HepG2 (cell line): ENCODE data around the gene HEPHL1. TPM values are rescaled to one million over a fixed set of nuclear protein-coding genes. Genes with fewer than 3 reads are reported as not detected.

ENCODE experiments used
- ATAC-seq: fragments of 200-7000 bp; cut with Tn5 transposase; 3 replicates; pipeline ENCODE4 v1.9.1; 2020; ENCODE audit warnings: mild to moderate bottlenecking, moderate library complexity
- BruUV-seq: library from RNA; stranded (reverse); fragments of 400-500 nt; replicated peaks from 2 replicates; lab custom pipeline; 2021; lab: Mats Ljungman, UMichigan
- CTCF ChIA-PET: fragments of 300-600 bp; formaldehyde crosslinking; extraction: SDS; loops from one replicate; lab custom pipeline; 2021; ENCODE audit warnings: low total read pairs, inconsistent platforms, low intra/inter-chr PET ratio; lab: Yijun Ruan, JAX
- POLR2A ChIA-PET: fragments of 350-600 bp; sonication (Branson Sonifier 250); formaldehyde crosslinking; loops from one replicate; lab custom pipeline; 2020; ENCODE audit warnings: antibody characterized with exemption, inconsistent platforms; lab: Yijun Ruan, JAX
- DNase-seq: peaks from one replicate; pipeline ENCODE4 v3.0.0-alpha.2; 2015; ENCODE audit warnings: low spot score
- FAIRE-seq: peaks from 3 replicates; lab custom pipeline; 2011; peaks lifted over from hg19 to GRCh38; lab: Jason Lieb, UNC
- H2AFZ ChIP-seq: one replicate; pipeline ENCODE4 v1.6.1; 2011; ENCODE audit warnings: low read length, inconsistent platforms
- H3K27ac ChIP-seq: fragments of 300-600 bp; 3 replicates; pipeline ENCODE4 v1.8.0; 2011; ENCODE audit warnings: mixed run types, mild to moderate bottlenecking, mixed read lengths, low read length, inconsistent platforms; ENCODE audit not compliant: insufficient read depth; ENCODE audit errors: extremely low read length
- H3K27me3 ChIP-seq, 2 experiments: fragments of 200-600 bp in 1 of 2; 2 replicates in 1 of 2; 3 replicates in 1 of 2; pipeline versions ENCODE4 v1.6.0 to v1.8.0; 2011; ENCODE audit warnings: low read length in 2 of 2, mild to moderate bottlenecking in 2 of 2, moderate library complexity in 2 of 2, inconsistent platforms in 1 of 2; ENCODE audit not compliant: insufficient read depth in 2 of 2, control insufficient read depth in 1 of 2
- H3K36me3 ChIP-seq, 2 experiments: fragments of 200-600 bp in 1 of 2; replicated peaks in 1 of 2; 2 replicates in 1 of 2; 3 replicates in 1 of 2; pipeline versions ENCODE4 v1.5.1 to v1.8.0; 2011; ENCODE audit warnings: low read length in 2 of 2, inconsistent platforms in 1 of 2; ENCODE audit not compliant: insufficient read depth in 2 of 2, control insufficient read depth in 1 of 2
- H3K4me1 ChIP-seq: 2 replicates; pipeline ENCODE4 v1.5.1; 2012; ENCODE audit warnings: low read length, inconsistent platforms; ENCODE audit not compliant: insufficient read depth
- H3K4me2 ChIP-seq: 2 replicates; pipeline ENCODE4 v1.6.0; 2011; ENCODE audit warnings: low read depth, low read length, inconsistent platforms
- H3K4me3 ChIP-seq, 3 experiments: fragments of 200-600 bp in 1 of 3; sonication (generic), shearing (Covaris generic) in 1 of 3; replicated peaks in 1 of 3; 2 replicates each; pipeline ENCODE4 v1.5.1; 2011 to 2016; ENCODE audit warnings: low read length in 3 of 3, inconsistent platforms in 2 of 3, low read depth in 2 of 3, mild to moderate bottlenecking in 2 of 3, control low read depth in 1 of 3, mixed read lengths in 1 of 3; ENCODE audit not compliant: insufficient read depth in 1 of 3
- H3K79me2 ChIP-seq: one replicate; pipeline ENCODE4 v1.6.1; 2011; ENCODE audit warnings: low read length, inconsistent platforms; ENCODE audit not compliant: insufficient read depth
- H3K9ac ChIP-seq: 2 replicates; pipeline ENCODE4 v1.6.0; 2011; ENCODE audit warnings: mild to moderate bottlenecking, low read depth, low read length, inconsistent platforms; ENCODE audit not compliant: insufficient read depth
- H3K9me3 ChIP-seq: 2 replicates; pipeline ENCODE4 v1.5.1; 2012; ENCODE audit warnings: mild to moderate bottlenecking, low read length
- H4K20me1 ChIP-seq: 2 replicates; pipeline ENCODE4 v1.6.0; 2011; ENCODE audit warnings: inconsistent platforms, mild to moderate bottlenecking, low read length, moderate library complexity; ENCODE audit not compliant: insufficient read depth
- BCL6 ChIP-seq: IDR thresholded peaks from 2 replicates; pipeline ENCODE4 v1.6.1; 2016; ENCODE audit warnings: missing genetic modification reagents, missing compliant biosample characterization
- DMAP1 ChIP-seq: IDR thresholded peaks from 2 replicates; pipeline ENCODE4 v1.6.1; 2016
- FOXA1 ChIP-seq, 2 experiments: fragments of 450-650 bp in 1 of 2; sonication (generic) in 1 of 2; formaldehyde crosslinking in 1 of 2; IDR thresholded peaks; 2 replicates each; pipeline versions ENCODE4 v1.4.0 to v1.6.1; 2016 to 2020; ENCODE audit warnings: missing genetic modification reagents in 1 of 2
- FOXA3 ChIP-seq: IDR thresholded peaks from 2 replicates; pipeline ENCODE4 v1.6.1; 2016; ENCODE audit warnings: missing genetic modification reagents, missing compliant biosample characterization
- GABPB1 ChIP-seq: IDR thresholded peaks from 2 replicates; pipeline ENCODE4 v1.6.1; 2016; ENCODE audit warnings: mild to moderate bottlenecking, missing genetic modification reagents, moderate library complexity, missing compliant biosample characterization
- NFIC ChIP-seq: IDR thresholded peaks from 2 replicates; pipeline ENCODE4 v1.6.1; 2012; ENCODE audit warnings: mild to moderate bottlenecking, low read length, inconsistent platforms
- ONECUT2 ChIP-seq: sonication (generic); formaldehyde crosslinking; IDR thresholded peaks from 2 replicates; pipeline ENCODE4 v1.4.0; 2020; ENCODE audit warnings: missing genetic modification reagents
- RARA ChIP-seq: IDR thresholded peaks from 2 replicates; pipeline ENCODE4 v1.6.1; 2016; ENCODE audit warnings: missing genetic modification reagents, missing compliant biosample characterization
- ZFX ChIP-seq: sonication (generic); formaldehyde crosslinking; IDR thresholded peaks from 2 replicates; pipeline ENCODE4 v1.4.0; 2020; ENCODE audit warnings: mild to moderate bottlenecking, low read depth, missing genetic modification reagents, moderate library complexity
- ZNF326 ChIP-seq: sonication (generic); formaldehyde crosslinking; IDR thresholded peaks from 2 replicates; pipeline ENCODE4 v1.4.0; 2020; ENCODE audit warnings: missing genetic modification reagents, borderline replicate concordance
- WGBS: methylation state at CpG from one replicate; pipeline ENCODE4 v1.1.6; 2017; ENCODE audit warnings: low lambda C conversion rate; 5-methylcytosine and 5-hydroxymethylcytosine counted together
- in situ Hi-C: cut with HindIII; loops from 2 replicates; pipeline ENCODE4 v1.10.0; 2017; ENCODE audit warnings: low pct_unique_long_range_greater_than_20kb; ENCODE audit not compliant: extremely low pct_ligation_motif_present
- intact Hi-C: fragments of 100-400 bp; cut with micrococcal nuclease; formaldehyde crosslinking; loops from one replicate; pipeline ENCODE4 v1.10.0; 2022; ENCODE audit not compliant: unreplicated experiment
- polyA plus RNA-seq, 8 experiments: library from polyadenylated mRNA; depleted of rRNA in 3 of 8; stranded (reverse) in 7 of 8; unstranded in 1 of 8; fragments of >200 nt; fragmentation: Illumina TruSeq in 4 of 8; extraction: Trizol in 4 of 8; gene quantifications; 2 replicates each; pipeline versions ENCODE4 v1.2.1 to v1.2.3, GENCODE V29; 2011 to 2016; ENCODE audit warnings: low read depth in 4 of 8, missing spikeins in 1 of 8, mixed read lengths in 1 of 8; ENCODE audit not compliant: insufficient read depth in 1 of 8
- total RNA-seq, 5 experiments: library from RNA; depleted of rRNA; stranded (reverse); fragments of >200 nt; fragmentation: Illumina TruSeq; extraction: Trizol; gene quantifications; 2 replicates each; pipeline ENCODE4 v1.2.3, GENCODE V29; 2016; ENCODE audit warnings: low read depth in 1 of 5
- TF ChIP-seq, protein P1 (sequence below): sonication (generic); formaldehyde crosslinking; IDR thresholded peaks from 2 replicates; pipeline ENCODE4 v1.4.0; 2020; ENCODE audit warnings: missing genetic modification reagents
- TF ChIP-seq, protein P2 (sequence below): sonication (generic); formaldehyde crosslinking; IDR thresholded peaks from 2 replicates; pipeline ENCODE4 v1.4.0; 2020; ENCODE audit warnings: mild to moderate bottlenecking, missing genetic modification reagents

Gene HEPHL1
- total and polyA plus RNA-seq, 2 of the 13 experiments (the other 11 are each of a cell fraction or from before 2014, with no cell fraction given): 0.04 to 0.05 TPM

DNA sequence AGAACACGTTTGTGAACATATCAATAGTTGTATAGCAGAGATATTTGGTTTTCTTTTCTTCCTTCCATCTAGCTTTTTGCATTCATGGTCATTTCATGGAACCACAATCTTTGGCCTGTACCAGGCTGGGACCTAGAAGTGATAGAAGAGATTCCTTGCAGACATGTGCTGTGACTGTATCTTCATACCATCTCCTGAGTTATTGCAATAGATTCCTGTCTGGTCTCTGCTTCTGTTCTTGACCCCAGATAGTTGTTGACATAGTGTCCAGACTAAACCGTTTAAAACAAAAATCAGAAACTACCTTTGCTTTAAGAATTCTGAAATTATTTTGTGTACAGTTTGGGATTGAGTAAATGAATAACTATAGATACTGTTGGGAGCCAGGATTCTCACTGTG is 124.3 kb downstream of the HEPHL1 start:
- Histone ChIP-seq H3K4me3 (no peak overlapping the region), H3K9ac (no peak overlapping the region), H3K4me2 (no peak overlapping the region), H3K36me3 (no peaks in the 10 kb centered on the region; a peak in 2 of 5 replicates), H3K9me3 (no peaks in the 10 kb centered on the region), H4K20me1 (peaks cover 16% of the 10 kb centered on the region), H3K27me3 (no peaks in the 10 kb centered on the region), H3K27ac (no peak overlapping the region), H2AFZ (no peak overlapping the region), H3K4me1 (peaks cover 83% of the 10 kb centered on the region), H3K79me2 (peaks cover 74% of the 10 kb centered on the region)
- intact Hi-C loops (no loop called here), in situ Hi-C loops (no loop called here)
- TF ChIP-seq, protein P1, sequence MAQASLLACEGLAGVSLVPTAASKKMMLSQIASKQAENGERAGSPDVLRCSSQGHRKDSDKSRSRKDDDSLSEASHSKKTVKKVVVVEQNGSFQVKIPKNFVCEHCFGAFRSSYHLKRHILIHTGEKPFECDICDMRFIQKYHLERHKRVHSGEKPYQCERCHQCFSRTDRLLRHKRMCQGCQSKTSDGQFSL (CRISPR knock-in tag): no peak
- TF ChIP-seq FOXA1 (IDR thresholded peaks at IDR 0.05): no peak
- 0 out of 2 replicates have a peak, but pooled peaks have one; percentile 27 for TF ChIP-seq FOXA1 (CRISPR knock-in tag; IDR thresholded peaks at IDR 0.05)
- peak; percentile 34; the same call in 1 of the 2 replicates for TF ChIP-seq RARA (CRISPR knock-in tag)
- TF ChIP-seq, protein P2, sequence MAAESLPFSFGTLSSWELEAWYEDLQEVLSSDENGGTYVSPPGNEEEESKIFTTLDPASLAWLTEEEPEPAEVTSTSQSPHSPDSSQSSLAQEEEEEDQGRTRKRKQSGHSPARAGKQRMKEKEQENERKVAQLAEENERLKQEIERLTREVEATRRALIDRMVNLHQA (CRISPR knock-in tag): no peak
- TF ChIP-seq BCL6: peak; percentile 26; the same call in 1 of the 2 replicates
- 0 out of 2 replicates have a peak, but pooled peaks have one; percentile 12 for TF ChIP-seq FOXA3 (CRISPR knock-in tag)
- TF ChIP-seq ZFX (CRISPR knock-in tag): no peak
- TF ChIP-seq ZNF326 (CRISPR knock-in tag): no peak
- DNase-seq (no peak), ATAC-seq (peak; percentile 36; the same call in 2 of the 3 replicates), FAIRE-seq (no peak)
- 43% methylated on average over 2 of the region's 2 CpGs for WGBS
- POLR2A ChIA-PET: no interaction called here
- CTCF ChIA-PET: no interaction called here
- no TSS peak for BruUV-seq

DNA sequence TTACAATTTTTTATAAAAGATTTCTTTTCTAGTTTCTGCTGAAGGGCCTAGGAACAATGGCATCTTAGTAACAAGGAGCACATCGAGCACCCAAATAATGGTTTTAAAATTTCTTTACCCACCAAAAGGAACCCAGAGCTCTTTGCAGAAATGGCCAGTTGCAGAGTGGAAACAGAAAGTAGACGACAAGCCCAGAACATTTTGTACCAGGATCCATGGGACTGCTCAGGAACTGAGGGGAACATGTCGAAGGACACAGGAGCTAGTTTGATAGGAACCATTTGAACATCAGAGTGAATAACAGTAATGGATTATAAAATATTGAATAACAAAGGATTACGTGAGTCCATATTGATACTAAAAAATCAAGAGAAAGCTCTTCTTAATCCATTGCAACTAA is 124.8 kb downstream of the HEPHL1 start:
- ATAC-seq: no peak
- 82% methylated on average over 4 of the region's 4 CpGs for WGBS
- Histone ChIP-seq H3K4me2 (no peak overlapping the region), H3K79me2 (peaks cover 72% of the 10 kb centered on the region), H3K4me3 (no peak overlapping the region), H3K27me3 (no peaks in the 10 kb centered on the region), H4K20me1 (peaks cover 16% of the 10 kb centered on the region), H3K36me3 (no peaks in the 10 kb centered on the region; a peak in 2 of 5 replicates), H3K9me3 (no peaks in the 10 kb centered on the region), H2AFZ (no peak overlapping the region), H3K27ac (no peak overlapping the region), H3K9ac (no peak overlapping the region), H3K4me1 (peaks cover 87% of the 10 kb centered on the region)
- CTCF ChIA-PET: no interaction called here
- in situ Hi-C loops: no loop called here
- no peak for FAIRE-seq
- no peak for TF ChIP-seq NFIC
- no peak for TF ChIP-seq ONECUT2
- TF ChIP-seq DMAP1 (CRISPR knock-in tag): no peak
- TF ChIP-seq GABPB1 (CRISPR knock-in tag): no peak
- no TSS peak for BruUV-seq
- DNase-seq: no peak
- POLR2A ChIA-PET: no interaction called here
- intact Hi-C loops: no loop called here
